Vagina (tissue), 2 donors: ENCODE data around the gene MED13L.

ENCODE experiments used
- POLR2A ChIP-seq, 2 donors: fragments of 450-650 bp; IDR thresholded peaks; one replicate each; pipeline ENCODE4 v1.6.1; 2017; ENCODE audit warnings: antibody characterized with exemption in 2 of 2, mild to moderate bottlenecking in 2 of 2, moderate library complexity in 2 of 2
- POLR2AphosphoS5 ChIP-seq, 2 donors: sonication (generic); formaldehyde crosslinking; IDR thresholded peaks; one replicate each; pipeline ENCODE4 v1.9.0; 2017; ENCODE audit warnings: antibody characterized with exemption in 2 of 2, mild to moderate bottlenecking in 2 of 2, low read depth in 1 of 2; ENCODE audit not compliant: insufficient read depth in 1 of 2
- TF ChIP-seq, protein P1 (sequence below), 3 experiments: fragments of 450-650 bp in 2 of 3; fragments of 200-600 bp in 1 of 3; sonication (generic) in 1 of 3; IDR thresholded peaks; one replicate each; pipeline ENCODE4 v1.5.1; 2017 to 2019; ENCODE audit warnings: antibody characterized with exemption in 3 of 3, mild to moderate bottlenecking in 2 of 3, moderate library complexity in 2 of 3

- TF ChIP-seq, protein P1, sequence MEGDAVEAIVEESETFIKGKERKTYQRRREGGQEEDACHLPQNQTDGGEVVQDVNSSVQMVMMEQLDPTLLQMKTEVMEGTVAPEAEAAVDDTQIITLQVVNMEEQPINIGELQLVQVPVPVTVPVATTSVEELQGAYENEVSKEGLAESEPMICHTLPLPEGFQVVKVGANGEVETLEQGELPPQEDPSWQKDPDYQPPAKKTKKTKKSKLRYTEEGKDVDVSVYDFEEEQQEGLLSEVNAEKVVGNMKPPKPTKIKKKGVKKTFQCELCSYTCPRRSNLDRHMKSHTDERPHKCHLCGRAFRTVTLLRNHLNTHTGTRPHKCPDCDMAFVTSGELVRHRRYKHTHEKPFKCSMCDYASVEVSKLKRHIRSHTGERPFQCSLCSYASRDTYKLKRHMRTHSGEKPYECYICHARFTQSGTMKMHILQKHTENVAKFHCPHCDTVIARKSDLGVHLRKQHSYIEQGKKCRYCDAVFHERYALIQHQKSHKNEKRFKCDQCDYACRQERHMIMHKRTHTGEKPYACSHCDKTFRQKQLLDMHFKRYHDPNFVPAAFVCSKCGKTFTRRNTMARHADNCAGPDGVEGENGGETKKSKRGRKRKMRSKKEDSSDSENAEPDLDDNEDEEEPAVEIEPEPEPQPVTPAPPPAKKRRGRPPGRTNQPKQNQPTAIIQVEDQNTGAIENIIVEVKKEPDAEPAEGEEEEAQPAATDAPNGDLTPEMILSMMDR (IDR thresholded peaks at IDR 0.05) = no peak
- TF ChIP-seq POLR2A (IDR thresholded peaks at IDR 0.05) (no peak), POLR2AphosphoS5 (IDR thresholded peaks at IDR 0.05; ENCODE audit: insufficient read depth in 1 of 2, low read depth in 1 of 2) (no peak)
Observed at GRCh38 chr12:115944392-115944742, 333.1 kb downstream of the MED13L start.
